Body of pancreas (tissue), 4 donors: ENCODE data around the gene TTC3.

ENCODE experiments used
- POLR2A ChIP-seq, 3 donors: fragments of 450-650 bp; IDR thresholded peaks; one replicate each; pipeline ENCODE4 v1.6.1; 2016; ENCODE audit warnings: antibody characterized with exemption in 3 of 3, mild to moderate bottlenecking in 2 of 3
- TF ChIP-seq, protein P1 (sequence below), 7 experiments: fragments of 450-650 bp in 4 of 7; fragments of 200-600 bp in 3 of 7; sonication (generic) in 3 of 7; IDR thresholded peaks; one replicate each; pipeline ENCODE4 v1.5.1; 2016 to 2019; ENCODE audit warnings: antibody characterized with exemption in 7 of 7

DNA sequence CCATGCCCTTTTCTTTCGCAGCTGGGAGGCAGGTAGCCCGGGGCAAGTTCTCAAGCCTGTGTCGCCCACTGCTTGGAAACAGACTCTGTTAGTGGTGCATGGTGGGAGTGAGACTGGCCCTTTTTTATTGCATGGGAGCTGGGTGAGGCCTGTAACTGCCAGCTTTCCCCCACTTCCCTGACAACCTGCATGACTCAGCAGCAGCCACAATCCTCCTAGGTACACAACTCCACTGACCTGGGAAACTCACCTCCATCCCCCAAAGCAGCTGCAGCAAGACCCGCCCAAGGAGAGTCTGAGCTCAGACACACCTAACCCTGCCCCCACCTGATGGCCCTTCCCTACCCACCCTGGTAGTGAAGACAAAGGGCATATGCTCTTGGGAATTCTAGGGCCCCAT is 26.0 kb upstream of the TTC3 start:
- TF ChIP-seq, protein P1, sequence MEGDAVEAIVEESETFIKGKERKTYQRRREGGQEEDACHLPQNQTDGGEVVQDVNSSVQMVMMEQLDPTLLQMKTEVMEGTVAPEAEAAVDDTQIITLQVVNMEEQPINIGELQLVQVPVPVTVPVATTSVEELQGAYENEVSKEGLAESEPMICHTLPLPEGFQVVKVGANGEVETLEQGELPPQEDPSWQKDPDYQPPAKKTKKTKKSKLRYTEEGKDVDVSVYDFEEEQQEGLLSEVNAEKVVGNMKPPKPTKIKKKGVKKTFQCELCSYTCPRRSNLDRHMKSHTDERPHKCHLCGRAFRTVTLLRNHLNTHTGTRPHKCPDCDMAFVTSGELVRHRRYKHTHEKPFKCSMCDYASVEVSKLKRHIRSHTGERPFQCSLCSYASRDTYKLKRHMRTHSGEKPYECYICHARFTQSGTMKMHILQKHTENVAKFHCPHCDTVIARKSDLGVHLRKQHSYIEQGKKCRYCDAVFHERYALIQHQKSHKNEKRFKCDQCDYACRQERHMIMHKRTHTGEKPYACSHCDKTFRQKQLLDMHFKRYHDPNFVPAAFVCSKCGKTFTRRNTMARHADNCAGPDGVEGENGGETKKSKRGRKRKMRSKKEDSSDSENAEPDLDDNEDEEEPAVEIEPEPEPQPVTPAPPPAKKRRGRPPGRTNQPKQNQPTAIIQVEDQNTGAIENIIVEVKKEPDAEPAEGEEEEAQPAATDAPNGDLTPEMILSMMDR (IDR thresholded peaks at IDR 0.05): no peak
- TF ChIP-seq POLR2A (IDR thresholded peaks at IDR 0.05): no peak
